NCI-H1436 treated with DMSO at 0.1 percent for 48 hours (cell line): Measurements from ENCODE around the gene PSMC3.

Experiments
- DNase-seq: peaks from one replicate; lab custom pipeline; 2025; lab: John Stamatoyannopoulos, UW

The PSMC3 gene

GRCh38 chr11:47443028-47443700 lies 16.9 kb upstream of the PSMC3 start:
- DNase-seq = peak; percentile 29

DNA sequence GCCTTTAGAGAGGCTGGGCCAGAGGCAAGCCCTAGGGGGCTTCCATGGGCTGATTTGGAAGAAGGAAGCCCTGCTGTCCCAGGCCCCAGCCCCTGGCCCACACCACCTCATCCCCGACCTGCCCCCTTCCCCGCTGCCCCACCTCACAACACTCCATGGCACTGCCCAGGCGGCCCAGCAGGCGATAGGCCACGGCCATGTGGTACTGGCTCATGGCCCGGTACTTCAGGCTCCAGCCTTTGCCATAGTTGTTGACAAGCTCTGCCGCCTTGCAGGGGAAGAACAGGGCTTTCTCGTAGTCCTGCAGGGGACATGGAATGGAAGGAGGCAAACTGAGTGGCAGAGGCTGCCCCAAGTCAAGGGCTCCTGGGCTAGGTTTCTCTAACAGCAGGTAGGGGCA lies 16.3 kb upstream of the PSMC3 start:
- DNase-seq = no peak

DNA sequence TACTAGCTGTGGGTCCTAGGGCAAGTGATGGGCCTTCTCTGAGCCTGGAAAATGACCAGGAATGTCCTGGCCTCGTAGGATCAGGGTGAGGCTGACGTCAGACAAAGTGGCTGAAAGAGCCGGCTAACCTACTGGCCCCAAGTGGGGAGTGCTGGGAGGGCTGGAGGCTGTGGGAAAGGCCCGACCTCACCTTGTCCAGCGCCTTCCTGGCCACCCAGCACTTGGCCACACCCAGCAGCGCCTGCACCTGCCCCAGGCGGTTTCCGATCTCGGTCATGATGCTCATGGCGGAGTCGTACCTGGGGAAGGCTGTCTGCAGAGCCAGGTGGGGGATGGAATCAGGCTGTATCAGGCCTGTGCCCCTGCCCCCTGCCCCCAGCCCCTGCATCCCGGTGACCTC lies 15.2 kb upstream of the PSMC3 start:
- DNase-seq = no peak

DNA sequence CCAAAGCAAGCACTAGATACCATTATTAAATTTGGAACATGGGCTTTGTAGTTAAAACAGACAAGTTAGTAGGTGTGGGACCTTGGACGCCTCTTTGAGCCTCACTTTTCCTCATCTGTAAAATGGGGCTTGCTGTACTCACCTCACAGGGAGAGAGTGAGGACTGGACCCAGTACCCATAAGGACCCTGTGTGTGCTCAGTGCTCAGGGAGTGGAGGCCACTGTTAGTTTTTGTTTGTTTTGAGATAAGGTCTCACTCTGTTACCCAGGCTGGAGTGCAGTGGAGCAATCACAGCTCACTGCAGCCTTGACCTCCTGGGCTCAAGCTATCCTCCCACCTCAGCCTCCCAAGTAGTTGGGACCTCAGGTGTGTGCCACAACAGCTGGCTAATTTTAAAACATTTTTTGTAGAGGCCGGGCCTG lies 13.8 kb upstream of the PSMC3 start:
- no peak for DNase-seq

GRCh38 chr11:47438721-47439120 lies 12.5 kb upstream of the PSMC3 start:
- no peak for DNase-seq

- DNase-seq = no peak
These were observed 11.6 kb upstream of the PSMC3 start for GRCh38 chr11:47437746-47438418.

- DNase-seq = no peak
These were observed 11.0 kb upstream of the PSMC3 start for GRCh38 chr11:47437218-47437745.

DNA sequence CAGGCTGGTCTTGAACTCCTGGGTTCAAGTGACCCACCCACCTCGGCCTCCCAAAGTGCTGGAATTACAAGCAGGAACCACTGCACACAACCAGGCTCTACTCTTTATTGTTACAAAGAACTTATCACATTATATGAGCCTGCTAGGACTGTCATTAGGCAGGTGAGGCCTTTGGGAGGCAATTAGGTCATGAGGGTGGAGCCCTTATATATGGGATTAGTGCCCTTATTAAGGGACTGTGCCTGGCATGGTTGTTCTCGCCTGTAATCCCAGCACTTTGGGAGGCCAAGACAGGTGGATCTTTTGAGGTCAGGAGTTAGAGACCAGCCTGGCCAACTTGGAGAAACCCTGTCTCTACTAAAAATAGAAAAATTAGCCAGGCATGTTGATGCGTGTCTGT lies 10.5 kb upstream of the PSMC3 start:
- no peak for DNase-seq

DNA sequence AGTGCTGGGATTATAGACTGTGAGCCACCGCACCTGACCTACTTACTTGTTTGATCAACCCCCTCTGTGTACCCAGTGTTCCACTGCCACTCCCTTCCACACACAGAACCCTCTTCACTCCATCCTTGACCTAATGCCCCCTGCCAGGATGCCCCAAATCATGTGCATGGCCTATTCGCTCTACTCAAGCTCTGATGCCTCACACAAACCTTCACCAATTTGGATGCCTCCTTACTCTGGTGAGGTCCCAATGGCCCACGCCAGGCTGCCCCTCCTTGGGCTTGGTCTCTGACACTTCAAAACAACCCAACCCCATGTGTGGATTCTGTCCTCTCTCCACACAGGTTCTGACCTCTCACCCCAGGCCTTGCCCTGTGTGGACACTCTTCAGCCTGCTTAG lies 9.4 kb upstream of the PSMC3 start:
- DNase-seq = no peak

DNA sequence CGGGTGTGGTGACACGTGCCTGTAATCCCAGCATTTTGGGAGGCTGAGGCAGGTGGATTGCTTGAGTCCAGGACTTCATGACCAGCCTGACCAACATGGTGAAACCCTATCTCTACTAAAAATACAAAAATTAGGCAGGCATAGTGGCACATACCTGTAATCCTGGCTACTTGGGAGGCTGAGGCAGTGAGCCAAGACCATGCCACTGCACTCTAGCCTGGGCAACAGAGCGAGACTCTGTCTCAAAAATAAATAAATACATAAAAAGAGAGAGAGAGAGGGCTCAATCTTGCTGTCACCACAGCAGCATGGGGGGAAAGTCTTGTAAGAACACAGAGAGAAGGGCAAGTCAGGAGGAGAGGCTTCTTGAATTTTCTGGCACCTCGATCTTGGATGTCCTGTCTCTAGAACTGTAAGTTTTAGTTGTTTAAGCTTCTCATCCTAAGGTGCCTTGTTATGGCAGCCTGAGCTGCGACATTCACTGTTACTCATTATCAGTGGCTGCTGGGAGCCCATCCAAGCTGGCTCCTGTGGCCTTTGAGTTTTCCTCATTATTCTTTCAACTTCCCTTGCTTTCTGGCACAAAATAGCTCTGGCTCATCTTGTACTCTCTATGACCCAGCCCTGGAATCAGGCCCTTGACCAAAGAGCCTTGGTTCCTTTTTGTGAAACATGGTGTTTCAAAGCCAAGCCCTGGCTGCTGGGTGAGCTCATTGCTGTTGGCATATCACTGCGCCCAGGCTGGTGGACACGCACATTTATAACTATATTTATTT lies 8.0 kb upstream of the PSMC3 start:
- no peak for DNase-seq

DNA sequence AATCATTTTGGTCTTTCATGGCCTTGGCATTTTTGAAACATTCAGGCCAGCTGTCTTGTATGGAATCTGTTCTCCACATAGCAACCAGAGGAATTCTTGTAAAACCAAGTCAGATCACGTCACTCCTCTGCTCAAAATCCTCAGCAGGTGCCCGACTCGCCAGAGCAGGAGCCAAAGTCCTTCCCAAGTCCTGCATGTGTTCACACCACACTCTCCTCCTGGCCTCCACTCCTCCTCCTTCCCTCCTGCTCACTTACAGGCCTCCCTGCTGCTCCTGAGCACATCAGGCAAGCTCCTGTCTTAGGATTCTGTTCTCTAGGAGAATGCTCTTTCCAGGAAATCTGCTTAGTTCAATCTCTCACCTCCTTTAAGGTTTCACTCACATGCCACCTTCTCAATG lies 6.9 kb upstream of the PSMC3 start:
- DNase-seq = no peak

GRCh38 chr11:47431356-47432083 lies 5.3 kb upstream of the PSMC3 start:
- no peak for DNase-seq

DNA sequence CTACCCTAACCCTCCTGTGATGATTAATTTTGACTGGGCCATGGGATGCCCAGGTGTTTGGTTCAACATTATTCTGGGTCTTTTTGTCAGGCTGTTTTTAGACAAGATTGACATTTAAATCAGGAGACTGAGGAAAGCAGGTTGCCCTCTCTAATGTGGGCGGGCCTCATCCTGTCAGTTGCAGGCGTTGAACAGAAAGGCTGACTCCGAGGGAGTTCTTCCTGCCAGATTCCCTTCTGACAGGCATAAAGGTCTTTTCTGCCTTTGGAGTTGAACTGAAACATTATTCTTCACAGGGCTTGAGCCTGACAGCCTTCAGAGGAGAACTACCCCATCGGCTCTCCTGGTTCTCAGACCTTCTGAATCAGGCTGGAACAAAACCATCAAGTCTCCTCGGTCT lies 4.3 kb upstream of the PSMC3 start:
- DNase-seq = no peak

- DNase-seq = no peak
These were observed 628 bp downstream of the PSMC3 start for GRCh38 chr11:47425611-47426010.

DNA sequence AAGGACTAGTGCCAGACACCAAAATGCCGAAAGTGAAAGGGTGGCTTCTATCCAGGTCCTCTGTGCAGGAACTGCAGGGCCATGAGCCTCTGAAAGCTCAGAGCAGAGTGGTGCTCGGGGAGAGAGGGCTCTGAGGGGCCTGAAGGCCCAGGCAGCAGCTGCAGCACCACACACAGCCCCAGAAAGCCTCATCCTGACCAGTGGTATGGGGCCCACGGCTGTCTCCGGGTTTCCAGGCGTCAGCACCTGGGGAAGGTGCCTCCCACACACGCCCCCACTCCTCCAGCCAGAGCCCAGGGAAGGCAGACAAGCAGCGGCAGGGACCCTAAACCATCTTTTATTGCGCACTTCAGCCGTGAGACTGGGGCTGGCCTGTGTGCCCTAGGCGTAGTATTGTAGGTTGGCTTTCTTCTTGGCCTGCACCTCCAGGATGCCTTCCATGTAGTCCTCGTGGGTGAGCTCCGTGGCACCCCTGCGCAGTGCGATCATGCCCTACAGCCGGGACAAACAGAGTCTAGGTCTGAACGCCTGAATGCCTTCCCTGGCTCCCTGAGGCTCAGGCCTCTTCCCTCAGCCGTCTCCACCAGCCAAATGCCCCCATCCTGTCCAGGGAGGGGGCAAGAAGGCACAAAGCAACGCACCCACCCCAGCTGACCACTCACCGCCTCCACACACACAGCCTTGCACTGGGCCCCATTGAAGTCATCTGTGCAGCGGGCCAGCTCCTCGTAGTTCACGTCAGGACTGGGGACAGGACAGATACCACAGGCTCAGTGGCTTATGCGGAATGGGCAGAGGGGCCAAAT lies 7.6 kb downstream of the PSMC3 start:
- no peak for DNase-seq

- no peak for DNase-seq
These were observed 8.5 kb downstream of the PSMC3 start for GRCh38 chr11:47417712-47418111.

DNA sequence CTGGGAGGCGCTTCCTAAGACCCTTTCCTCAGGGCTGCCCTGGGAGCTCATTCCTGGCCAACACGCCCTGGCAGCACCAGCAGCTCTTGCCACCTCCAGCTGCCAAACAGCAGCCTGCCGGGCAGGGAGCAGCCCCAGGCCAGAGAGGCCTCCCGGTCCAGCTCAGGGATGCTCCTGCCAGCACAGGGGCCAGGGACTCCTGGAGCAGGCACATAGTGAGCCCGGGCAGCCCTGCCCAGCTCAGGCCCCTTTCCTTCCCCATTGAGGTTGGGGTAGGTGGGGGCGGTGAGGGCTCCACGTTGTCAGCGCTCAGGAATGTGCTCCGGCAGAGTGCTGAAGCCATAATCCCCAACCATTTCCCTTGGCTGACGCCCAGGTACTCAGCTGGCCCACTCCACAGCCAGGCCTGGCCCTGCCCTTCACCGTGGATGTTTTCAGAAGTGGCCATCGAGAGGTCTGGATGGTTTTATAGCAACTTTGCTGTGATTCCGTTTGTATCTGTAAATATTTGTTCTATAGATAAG lies 10.2 kb downstream of the PSMC3 start:
- no peak for DNase-seq

DNA sequence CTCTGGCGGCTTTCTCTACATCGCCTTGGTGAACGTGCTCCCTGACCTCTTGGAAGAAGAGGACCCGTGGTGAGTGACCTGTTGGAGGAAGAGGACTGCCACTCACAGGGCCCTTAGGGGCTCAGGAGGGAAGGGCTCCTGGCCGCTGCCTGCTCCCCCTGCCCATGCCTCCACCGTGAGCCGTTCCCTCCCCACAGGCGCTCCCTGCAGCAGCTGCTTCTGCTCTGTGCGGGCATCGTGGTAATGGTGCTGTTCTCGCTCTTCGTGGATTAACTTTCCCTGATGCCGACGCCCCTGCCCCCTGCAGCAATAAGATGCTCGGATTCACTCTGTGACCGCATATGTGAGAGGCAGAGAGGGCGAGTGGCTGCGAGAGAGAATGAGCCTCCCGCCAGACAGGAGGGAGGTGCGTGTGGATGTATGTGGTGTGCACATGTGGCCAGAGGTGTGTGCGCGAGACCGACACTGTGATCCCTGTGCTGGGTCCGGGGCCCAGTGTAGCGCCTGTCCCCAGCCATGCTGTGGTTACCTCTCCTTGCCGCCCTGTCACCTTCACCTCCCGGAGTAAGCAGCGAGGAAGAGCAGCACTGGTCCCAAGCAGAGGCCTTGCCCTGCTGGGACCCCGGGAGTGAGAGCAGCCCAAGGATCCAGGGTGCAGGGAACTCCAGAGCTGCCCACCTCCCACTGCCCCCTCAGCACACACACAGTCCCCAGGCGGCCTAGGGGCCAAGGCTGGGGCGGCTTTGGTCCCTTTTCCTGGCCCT lies 11.0 kb downstream of the PSMC3 start:
- no peak for DNase-seq

DNA sequence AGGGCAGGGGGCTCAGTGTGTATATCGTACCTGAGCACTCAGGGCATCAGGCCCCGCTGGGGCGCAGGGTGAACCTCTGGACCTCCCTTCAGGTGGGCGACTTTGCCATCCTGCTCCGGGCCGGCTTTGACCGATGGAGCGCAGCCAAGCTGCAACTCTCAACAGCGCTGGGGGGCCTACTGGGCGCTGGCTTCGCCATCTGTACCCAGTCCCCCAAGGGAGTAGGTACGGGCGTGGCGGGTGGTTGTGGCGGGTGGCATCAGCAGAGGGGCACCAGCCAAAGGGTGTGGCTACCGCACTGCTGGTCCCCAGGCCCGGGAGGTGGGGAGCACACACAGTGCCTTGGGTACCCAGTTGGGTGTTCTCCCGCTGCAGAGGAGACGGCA lies 11.6 kb downstream of the PSMC3 start:
- no peak for DNase-seq

- DNase-seq = no peak
These were observed 12.1 kb downstream of the PSMC3 start for GRCh38 chr11:47413908-47414684.
